ENCODE results near the gene FXN.
"Not testable (repeated sequence)": the region's sequence is repeated elsewhere in the genome, so short reads cannot be mapped to it uniquely, and the experiment has no call there.

- not testable (repeated sequence) for TF ChIP-seq TAF1 (IDR thresholded peaks at IDR 0.05; ENCODE audit: borderline replicate concordance, low read depth, low read length); NFIC (IDR thresholded peaks at IDR 0.05; ENCODE audit: borderline replicate concordance); FOXJ3 (CRISPR knock-in tag; IDR thresholded peaks at IDR 0.05); FOXM1 (IDR thresholded peaks at IDR 0.05; ENCODE audit: low read depth); FOSL2 (IDR thresholded peaks at IDR 0.05; ENCODE audit: borderline replicate concordance, low read depth); RCOR1 (IDR thresholded peaks at IDR 0.05; ENCODE audit: low read length); SIN3A (IDR thresholded peaks at IDR 0.05; ENCODE audit: borderline replicate concordance, low read depth, low read length)
- TF ChIP-seq, protein P1, sequence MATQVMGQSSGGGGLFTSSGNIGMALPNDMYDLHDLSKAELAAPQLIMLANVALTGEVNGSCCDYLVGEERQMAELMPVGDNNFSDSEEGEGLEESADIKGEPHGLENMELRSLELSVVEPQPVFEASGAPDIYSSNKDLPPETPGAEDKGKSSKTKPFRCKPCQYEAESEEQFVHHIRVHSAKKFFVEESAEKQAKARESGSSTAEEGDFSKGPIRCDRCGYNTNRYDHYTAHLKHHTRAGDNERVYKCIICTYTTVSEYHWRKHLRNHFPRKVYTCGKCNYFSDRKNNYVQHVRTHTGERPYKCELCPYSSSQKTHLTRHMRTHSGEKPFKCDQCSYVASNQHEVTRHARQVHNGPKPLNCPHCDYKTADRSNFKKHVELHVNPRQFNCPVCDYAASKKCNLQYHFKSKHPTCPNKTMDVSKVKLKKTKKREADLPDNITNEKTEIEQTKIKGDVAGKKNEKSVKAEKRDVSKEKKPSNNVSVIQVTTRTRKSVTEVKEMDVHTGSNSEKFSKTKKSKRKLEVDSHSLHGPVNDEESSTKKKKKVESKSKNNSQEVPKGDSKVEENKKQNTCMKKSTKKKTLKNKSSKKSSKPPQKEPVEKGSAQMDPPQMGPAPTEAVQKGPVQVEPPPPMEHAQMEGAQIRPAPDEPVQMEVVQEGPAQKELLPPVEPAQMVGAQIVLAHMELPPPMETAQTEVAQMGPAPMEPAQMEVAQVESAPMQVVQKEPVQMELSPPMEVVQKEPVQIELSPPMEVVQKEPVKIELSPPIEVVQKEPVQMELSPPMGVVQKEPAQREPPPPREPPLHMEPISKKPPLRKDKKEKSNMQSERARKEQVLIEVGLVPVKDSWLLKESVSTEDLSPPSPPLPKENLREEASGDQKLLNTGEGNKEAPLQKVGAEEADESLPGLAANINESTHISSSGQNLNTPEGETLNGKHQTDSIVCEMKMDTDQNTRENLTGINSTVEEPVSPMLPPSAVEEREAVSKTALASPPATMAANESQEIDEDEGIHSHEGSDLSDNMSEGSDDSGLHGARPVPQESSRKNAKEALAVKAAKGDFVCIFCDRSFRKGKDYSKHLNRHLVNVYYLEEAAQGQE (IDR thresholded peaks at IDR 0.05; ENCODE audit: low read depth, low read length), result not testable (repeated sequence)
- TF ChIP-seq, protein P2, sequence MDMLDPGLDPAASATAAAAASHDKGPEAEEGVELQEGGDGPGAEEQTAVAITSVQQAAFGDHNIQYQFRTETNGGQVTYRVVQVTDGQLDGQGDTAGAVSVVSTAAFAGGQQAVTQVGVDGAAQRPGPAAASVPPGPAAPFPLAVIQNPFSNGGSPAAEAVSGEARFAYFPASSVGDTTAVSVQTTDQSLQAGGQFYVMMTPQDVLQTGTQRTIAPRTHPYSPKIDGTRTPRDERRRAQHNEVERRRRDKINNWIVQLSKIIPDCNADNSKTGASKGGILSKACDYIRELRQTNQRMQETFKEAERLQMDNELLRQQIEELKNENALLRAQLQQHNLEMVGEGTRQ (IDR thresholded peaks at IDR 0.05; ENCODE audit: borderline replicate concordance, low read depth, low read length), result not testable (repeated sequence)
Observed at GRCh38 chr9:68986949-68987348, 48.6 kb upstream of the FXN start.
